GM21717 (cell line): ENCODE measurements around the gene TBC1D22A.

Experiments used
- ATAC-seq: cut with Tn5 transposase; IDR thresholded peaks from one replicate; pipeline ENCODE4 v1.9.1; 2021; ENCODE audit warnings: mild to moderate bottlenecking, moderate library complexity; ENCODE audit not compliant: unreplicated experiment

TBC1D22A gene

DNA sequence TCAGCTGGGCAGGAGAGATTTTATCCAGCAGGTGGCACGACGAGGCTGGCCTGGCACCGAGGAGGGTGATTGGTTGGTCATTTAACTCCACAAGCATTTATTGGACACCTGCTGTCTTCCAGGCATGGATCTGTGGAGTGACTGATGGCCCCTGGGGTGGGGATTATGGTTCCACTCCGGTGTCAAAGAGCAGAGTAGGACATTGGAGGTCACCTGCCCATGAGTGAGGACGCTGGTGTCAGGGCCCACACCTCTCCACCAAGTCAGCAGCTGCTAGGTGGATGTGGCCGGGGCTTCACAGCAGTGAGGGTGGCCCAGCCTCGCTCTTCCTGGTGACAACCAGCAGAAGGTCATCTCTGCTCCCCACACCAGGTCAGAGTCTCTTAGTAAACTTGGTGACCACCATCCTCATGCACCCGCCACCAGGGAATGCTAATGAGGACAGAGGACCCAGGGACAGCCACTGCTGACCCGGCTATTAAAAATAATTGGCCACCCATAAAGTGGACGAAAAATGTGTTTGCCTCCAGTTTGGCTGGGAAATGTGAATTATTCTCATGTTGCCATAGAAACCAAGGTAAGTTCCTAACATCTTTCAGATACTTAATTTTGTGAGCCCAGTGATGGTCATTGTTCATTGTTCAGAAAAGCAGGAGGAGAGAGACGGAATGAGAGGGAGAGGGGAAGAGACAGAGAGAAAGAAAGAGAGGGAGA is 428.7 kb downstream of the TBC1D22A start:
- ATAC-seq, result no peak

DNA sequence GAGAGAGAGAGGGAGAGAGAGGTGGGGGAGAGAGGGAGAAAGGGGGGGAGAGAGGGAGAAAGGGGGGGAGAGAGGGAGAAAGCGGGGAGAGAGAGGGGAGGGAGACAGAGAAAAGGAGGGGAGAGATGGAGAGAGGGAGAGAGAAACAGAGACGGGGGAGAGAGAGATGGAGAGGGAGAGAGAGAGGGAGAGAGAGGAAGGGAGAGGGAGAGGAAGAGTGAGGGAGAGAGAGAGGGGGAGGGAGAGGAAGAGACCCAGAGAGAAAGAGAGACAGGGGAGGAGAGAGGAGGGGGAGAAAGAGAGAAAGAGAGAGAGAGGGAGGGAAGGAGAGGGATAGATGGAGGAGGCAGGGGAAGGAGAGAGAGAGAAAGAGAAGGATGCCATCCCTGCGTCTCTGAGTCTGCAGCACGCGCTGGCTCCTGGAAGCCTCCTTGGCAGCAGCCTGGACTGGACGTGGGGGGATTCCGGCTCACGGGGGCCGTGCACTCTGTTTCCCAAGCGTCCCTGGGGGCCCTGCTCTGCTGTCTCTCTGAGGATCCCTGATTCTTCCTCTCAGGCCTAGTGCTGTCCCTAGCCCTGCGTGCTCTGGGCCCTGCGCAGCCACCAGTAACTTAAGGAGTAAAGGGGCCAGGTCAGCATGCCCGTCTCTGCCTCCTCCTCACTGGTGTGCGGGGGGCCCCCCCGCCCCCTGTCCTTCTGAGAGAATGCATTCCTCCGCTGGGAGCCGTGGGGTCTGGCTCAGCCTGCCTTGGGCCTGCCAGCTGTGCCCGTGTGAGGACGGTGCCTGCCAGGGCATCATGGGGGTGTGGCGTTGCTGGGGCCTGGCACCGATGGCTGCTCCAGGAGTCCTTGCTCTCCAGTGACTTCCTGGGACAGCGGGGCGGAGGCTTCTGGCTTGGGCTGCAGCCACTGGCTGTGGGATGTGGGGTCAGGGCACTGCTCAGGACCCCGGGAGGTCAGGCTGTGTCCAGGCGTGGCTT is 429.5 kb downstream of the TBC1D22A start:
- no peak for ATAC-seq

DNA sequence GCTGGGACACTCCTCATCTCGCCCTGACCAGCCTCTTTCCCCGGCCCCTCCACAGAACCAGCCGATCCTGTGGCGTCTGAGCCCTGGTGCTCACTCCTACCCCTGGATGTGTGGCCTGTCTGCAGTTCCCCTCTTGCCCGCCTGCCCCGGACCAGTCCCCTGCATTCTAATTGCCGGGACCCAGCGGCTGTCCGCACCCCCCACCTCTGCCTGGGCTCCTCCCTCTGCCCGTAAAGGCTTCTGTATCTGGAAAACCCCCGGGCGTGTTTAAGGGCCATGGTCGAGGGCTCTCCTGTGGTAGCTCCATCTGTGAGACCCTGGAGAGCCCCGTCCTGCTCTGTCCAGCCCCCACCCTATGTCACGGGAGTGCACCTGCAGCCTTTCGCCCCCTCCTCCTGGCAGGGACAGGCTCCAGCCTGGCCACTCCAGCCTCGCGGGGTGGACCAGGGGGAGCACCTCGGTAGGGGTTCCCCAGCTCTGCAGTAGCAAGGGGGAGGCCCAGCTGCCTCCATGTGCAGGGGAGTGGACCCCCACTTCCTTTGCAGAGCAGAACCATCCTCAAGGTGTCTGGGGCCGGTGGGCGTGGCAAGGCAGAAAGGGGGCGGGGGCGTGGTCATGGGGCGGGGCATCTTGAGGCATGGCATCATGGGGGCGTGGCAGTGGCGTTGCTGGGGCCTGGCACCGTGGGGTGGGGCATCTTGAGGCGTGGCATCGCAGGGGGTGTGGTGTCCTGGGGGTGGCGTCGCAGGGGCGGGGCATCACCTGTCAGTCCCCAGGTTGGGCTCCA is 430.4 kb downstream of the TBC1D22A start:
- ATAC-seq, result no peak

DNA sequence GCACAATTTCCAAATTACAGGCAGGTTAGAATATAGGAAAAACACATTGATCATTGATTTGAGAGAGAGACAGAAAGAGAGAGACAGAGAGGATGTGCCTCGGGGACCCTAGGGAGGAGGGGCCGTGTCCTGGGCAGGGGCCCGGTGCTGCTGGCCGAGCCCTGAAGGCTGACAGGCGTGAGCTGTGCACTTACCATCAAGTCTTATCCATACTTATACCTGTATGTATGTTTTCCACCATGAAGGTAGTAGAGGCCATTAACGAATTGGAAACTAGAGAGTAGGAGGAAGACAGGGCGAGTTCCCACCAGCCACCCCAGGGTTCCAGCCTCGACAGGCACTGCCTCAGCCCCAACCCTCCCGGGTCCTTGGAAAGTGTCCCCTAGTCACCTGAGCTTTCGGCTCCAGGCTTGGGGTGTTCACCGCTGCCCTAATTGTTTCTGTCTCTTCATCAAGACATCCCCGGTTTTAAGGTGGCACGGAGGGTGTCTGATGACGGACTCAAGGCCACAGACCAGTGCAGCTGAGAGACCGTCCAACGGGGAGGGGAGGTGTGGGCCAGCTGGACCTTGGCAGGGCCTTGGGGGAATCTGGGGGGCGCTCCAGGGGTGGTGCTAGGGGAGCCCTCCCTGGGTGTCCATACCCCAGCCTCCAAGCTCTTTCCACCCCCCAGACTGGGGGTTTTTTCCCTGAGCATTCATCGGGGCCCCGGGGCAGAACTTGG is 431.3 kb downstream of the TBC1D22A start:
- ATAC-seq, result no peak

DNA sequence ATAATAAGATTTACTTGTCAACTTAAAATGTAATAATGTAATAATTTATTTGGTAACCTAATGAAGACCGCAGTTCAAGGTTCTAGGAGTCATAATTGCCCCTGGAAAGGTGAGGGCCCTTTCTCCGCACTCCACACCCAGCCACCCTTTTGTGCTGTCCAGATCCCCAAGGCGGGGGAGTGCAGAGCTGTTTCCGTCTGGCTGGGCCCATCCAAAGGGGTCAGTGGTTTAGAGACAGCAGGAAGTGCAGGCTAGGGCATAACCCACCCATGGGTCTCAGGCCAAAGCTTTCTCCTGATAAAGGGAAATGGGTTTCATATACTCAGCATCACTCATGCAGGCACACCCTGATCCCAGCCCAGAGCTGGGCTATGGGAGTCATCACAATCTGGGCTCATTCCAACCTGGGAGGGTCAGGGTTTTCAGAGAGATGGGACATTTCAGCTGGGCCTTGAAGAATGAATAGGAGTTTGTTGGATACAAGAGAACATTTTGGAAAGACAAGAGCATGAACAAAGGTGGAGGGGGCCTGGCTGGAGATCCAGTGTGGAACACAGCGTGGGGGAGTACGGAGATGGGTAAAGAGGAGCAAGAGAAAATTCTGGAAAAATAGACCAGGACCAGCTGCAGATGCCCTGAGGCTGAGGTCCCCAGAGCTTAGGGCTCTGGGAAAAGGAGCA is 432.2 kb downstream of the TBC1D22A start:
- no peak for ATAC-seq

DNA sequence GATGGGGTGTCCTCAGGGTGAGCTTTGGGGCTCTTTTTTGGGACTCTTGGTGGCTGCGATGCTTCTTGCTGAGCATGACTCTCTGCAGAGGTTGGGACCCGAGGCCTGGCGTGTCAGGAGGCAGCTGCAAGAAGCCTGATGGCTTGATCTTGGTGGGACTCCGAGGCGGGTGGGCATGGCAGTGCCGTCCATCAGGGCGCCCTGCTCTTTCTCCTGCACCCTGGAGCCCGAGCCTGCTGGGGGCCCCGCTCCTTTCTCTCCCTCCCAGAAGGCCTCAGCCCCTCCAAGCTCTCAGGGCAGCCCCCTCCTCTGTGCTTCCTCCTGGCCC is 432.7 kb downstream of the TBC1D22A start:
- ATAC-seq, result no peak

DNA sequence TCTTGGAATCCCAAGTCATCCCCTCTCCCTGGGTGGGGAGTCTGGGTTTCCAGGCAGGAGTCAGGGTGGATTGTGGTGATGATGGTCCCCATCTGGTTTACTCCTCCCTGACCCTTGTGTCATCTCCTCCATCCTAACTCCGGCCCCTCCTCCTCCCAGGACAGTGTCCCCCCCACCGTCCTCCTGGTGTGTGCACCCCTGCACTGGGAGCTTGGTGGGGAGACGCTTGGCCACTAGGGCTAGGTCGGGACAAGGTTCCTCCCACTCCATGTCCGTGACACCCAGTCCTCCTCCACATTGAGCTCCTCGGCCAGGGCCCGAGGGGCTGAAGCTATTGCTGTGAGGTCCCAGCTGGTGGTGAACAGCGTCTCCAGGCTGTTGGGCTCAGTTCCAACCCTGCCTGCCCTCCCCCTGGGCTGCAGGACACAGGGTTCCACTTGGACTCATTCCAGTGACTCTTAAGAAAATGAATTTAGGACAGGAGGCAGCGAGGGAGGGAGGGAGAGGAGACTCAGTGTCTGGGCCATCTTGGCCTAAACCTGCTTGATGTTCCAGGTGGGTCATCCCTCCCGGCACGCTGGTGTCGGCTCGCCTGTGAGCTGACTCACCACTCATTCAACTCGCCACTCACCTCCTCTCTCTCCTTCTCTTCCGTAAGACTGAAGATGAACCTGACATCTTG is 433.2 kb downstream of the TBC1D22A start:
- ATAC-seq, result no peak

DNA sequence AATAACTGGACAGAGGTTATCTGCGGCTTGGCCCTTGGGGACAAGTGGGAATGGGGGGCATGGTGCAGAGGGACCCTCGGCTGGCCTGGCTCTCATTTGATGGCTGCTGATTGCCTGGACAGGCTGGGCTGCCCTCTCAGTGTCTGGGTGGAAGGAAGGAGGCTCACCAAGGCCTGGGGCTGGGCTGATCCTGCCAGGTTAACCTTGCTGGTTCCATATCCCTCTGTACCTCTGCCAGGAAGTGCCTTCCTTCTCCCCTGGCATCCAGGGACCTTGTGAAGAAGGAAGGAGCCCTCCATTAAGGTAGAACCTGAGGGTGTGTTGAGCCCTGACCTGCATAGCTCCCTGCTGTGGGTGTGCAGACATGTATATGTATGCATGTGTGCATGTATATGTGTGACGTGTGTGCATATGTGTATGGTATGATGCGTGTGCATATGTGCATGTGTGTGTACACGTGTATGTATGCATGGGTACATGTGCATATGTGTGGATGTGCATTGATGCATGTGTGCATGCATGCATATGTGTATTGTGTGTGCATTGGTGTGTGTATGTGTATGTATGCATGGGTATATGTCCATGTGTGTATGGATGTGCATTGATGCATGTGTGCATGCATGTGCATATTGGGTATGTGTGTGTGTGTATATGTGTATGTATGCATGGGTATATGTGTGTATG is 433.9 kb downstream of the TBC1D22A start:
- ATAC-seq, result no peak

DNA sequence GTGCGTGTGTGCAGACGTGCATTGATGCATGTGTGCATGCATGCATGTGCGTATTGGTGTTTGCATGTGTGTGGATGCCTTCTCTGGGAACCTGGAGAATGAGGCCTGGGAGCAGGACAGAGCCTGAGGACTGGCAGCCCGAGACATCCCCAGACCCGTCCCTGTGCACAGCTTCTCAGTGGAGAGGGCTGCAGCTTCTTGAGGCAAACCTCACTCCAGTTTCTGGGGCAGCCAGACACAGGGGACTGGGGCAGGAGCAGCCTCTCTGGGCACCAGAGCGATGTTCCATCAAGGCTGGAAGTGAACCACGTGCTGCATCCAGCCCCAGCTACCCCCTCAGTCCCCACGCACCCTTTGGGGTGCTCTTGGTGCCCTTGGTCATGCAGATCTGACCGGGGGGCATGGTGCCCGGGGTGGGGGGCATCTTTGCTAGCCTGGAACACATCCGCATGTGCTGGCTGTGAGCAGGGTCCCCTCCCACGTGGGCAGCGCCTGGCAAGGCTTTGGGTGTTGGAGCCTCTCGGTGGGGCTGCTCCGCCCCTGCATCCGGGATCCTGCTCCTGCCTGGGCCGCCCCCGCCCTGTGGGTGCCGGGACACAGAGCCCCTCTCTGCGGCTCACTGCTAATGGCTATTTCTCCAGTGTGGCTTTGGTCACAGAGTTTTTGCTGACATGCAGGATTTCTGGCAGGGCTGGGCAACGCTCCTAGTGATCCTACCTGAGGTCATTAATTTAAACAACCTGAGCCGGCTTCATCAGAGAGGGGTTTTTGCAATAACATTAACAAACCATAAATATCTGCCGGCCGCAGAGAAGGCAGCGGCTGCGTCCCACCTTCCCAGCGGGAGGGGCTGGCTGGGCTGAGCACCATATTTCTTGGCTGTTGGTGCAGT is 434.7 kb downstream of the TBC1D22A start:
- no peak for ATAC-seq

DNA sequence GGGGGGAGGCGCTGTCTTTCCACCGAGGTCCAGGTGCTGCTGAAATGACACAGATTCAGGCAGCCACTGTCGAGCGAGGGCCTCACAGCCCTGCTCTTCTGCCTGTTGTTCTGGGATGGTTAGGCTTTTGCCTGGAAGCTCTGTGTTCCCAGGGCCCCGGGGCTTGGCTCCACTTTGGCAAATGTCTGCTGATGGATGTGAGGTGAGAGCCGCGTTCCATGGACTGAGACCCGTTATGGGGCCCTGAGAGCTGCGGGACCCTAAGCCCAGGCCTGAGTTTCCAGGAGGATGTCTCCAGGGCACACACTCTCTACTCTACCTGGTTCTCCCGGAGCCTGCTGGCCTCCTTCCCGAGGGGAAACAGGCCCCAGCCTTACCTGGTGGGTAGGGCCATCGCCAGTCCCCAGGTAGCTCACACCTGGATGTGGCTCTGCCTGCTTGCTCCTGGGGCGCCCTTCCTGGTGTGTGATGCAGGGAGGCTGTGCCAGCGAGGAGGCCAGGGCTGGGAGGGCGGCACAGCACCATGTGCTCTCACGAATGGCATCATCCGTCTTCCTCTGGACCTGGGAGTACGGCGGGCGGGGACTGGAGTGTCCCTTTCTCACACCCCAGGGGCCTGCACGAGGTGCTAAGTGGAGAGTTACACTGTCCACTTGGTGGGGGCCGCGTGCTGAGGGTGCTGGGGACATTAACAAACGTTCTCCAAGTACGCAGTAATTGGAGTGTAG is 435.5 kb downstream of the TBC1D22A start:
- ATAC-seq, result no peak

DNA sequence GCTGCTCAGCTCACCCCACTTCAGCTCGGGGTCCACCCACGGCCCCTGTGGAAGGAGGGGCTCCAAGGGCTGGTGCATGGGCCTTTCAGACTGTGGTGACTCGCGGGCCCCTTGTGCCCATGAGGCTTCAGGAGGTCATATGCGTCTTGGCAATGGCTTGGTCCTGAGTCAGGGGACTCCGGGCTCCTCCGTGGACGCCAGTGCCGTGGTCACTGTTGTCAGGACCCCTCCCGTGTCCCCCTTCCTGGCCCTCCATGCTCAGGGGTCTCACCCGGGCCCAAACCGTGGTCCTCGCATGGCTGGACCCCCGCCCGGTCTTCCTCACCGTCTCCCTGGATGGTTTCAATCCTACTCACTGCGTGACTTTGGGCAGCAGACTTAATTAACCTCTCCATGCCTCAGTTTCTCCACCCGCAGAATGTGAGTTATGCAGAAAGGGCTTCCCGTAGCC is 436.4 kb downstream of the TBC1D22A start:
- ATAC-seq, result no peak

DNA sequence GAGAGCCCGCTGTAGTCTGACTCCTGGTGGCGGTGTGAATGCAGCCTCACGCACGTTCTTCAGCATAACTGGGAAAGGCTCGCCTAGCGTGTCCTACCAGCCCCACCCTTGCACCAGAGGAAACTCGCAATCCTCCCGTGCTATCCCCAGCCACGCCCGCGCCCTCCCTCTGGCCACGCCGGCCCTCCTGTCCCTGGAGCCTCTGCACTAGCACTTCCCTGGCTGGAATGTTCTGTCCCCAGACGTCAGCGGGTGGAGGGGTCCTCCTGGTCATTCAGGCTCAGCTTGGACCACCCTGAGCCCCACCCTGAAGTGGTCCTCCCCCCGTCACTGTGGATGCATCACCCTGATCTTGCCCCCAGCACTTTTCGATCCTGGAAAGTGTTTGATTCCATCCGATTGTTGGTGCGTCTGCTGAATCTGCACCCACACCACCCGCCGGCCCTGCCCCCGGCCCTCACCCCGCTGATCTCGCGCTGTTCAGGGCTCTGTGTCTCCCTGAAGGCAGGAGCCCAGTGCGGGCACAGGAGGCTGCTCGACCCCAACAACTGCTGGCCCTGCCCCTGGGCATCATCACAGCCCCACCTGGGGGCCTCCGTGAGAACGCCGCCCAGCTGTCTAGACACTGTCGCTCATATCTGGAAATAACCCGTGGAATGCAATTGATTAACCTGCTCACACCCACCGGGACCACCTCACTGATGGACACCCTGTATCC is 437.0 kb downstream of the TBC1D22A start:
- no peak for ATAC-seq

DNA sequence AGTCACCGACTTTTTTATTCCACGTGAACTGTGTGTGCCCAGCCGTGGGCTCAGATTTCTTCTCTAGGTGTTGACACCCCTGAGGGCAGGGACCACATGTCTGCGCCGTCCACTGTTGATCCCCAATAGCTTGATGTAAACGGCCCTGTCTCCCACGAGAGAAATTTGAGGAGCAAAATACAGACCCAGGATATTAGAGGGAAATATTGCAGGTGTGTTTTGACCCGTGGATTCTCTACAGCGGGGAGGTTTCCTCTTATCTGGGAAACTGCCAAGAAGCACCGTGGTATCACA is 437.5 kb downstream of the TBC1D22A start:
- no peak for ATAC-seq

DNA sequence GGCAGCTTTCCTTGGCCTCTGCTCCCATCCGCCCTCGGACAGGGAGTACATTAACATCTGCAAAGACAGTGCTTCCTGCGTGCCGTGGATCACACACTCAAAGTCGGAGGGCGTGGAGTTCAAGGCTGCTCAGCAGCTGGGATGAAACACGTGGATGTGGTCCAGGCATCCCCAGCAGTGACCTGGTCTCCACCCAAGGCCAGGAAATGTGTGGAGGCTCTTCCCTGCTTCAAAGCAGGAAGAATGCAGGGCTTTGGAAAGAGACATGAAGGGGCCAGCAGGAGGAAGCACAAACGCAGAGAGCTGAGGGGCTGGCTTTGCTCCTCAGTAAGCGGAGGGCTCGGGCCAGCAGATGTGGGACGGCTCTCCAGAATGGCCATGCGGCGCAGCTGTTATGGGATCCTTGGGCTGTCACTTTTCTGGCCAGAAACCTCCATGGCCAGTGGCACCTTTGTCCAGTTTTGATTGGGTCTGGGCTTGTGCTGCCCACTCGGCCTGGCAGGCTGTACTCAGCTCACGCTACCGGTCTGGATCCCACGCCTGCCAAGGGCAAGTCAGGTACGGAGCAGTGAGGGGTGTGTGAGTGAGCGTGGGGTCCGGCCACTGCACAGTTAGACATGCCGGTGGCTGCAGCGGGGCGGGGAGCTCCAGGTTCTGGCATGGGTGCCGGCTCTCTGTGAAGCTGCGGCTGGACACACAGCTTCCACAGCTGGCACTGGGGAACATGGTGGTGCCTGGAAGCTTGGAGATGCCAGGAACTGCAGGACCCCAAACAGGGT is 438.0 kb downstream of the TBC1D22A start:
- ATAC-seq, result no peak

DNA sequence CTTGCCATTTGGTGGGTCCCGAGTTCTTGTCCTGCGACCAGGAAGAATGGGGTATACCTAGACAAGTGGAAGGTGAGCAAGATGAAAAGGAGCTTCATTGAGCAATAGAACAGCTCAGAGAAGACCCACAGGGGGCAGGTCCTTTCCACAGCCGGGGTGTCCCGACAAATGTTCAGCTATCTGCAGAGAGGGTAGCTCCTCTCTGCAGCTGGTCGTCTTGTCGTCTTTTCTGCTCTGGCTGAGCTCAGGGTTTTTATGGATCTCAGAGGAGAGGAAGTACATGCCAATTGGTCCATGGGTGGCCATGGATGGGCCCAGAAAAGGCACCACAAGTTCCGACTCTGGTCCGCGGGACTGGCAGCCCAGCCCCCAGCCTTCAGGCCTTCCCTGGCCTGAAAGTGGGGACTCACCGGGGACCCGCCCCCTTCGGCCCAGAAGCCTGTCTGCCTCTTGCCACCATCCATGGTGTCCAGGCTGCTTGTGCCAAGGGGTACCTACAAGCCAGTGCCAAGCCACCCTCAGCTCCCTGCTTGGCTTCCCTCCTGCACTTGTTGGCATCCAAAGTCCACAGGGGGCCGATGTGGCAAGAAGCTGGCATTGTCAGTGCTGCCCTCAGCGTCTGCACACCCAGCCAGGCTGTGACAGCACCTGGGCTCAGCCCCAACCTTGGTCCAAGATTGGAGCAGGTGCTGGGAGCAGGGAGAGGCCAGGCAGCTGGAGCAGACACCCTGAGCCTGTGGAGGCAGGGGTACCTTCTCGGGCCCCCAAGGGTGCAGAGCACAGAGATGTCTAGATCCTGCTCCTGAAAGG is 438.9 kb downstream of the TBC1D22A start:
- no peak for ATAC-seq
